GM18867 (cell line): ENCODE data around the gene EML6.

Source experiments
- ATAC-seq: cut with Tn5 transposase; IDR thresholded peaks from one replicate; pipeline ENCODE4 v1.9.1; 2021; ENCODE audit warnings: mild to moderate bottlenecking, moderate library complexity; ENCODE audit not compliant: unreplicated experiment

EML6 gene

DNA sequence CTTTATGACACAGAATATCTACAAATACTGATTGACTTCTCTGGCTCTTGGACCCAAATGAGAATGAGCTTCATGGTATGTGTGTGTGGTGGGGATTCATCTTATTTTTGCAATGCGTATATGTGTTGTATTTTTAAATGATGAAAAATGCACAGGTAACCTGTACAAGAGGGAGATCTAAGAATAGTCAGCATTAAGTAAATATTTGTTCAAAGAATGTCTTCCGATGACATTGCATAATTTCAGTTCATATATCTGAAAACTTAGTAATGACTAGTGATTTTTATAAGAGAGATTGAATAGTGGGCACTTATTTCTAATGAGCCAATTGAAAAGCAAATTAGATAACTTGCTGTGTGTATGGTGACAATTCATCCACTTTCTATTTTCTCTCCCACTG is 66.4 kb downstream of the EML6 start:
- no peak for ATAC-seq

DNA sequence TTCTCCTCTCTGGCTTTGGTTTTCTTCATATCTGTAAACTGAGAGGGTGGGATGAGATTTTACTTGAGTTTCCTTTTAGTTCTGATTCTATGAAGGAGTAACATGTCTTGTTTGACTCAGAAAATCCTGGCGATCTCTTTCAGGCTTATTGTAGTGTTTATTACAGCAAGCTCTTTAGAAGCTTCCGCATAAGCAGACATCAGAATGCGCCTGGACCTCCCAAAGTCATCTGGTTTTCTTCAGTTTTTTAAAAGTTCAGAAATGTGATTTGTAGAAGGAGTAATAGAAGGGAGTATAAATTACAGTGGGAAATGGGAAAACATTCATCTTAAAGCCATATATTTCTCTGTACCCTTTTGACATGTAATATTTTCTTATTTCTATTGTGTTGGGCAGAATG is 68.4 kb downstream of the EML6 start:
- no peak for ATAC-seq

DNA sequence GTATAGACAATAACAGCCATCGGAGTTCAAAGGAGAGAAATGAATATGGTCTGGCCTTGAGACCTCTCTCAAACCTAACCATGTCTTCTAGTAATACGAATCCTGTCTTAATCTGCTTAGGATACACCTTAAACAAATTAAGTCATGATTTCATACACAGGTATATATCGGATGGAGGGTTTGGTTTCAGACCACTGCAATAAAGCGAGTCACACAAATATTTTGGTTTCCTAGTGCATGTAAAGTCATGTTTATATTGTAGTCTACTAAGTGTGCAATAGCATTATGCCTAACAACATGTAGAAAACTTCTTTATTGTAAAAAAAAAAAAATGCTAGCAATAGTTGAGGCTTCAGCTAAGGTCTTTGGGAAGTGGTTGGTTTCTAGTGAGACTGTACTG is 73.8 kb downstream of the EML6 start:
- ATAC-seq, result no peak

DNA sequence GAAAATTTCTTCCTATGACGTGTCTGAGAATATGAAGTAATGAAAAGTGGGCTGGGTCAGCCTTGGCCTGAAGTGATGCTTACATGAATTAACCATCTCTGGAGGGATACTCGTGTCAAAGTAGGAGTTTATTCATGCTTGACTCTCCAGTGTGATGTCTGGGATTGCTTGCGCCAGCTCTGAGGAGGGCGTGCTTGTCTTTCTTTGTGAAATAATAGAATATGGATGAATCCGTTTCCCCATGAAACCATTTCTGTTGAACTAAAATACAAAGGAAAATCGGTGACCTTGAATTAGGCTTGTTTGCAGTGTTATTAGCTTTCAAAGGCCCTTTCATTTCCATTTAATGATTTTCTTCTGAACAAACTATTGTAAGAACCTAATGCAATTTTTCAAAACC is 77.9 kb downstream of the EML6 start:
- ATAC-seq, result no peak

DNA sequence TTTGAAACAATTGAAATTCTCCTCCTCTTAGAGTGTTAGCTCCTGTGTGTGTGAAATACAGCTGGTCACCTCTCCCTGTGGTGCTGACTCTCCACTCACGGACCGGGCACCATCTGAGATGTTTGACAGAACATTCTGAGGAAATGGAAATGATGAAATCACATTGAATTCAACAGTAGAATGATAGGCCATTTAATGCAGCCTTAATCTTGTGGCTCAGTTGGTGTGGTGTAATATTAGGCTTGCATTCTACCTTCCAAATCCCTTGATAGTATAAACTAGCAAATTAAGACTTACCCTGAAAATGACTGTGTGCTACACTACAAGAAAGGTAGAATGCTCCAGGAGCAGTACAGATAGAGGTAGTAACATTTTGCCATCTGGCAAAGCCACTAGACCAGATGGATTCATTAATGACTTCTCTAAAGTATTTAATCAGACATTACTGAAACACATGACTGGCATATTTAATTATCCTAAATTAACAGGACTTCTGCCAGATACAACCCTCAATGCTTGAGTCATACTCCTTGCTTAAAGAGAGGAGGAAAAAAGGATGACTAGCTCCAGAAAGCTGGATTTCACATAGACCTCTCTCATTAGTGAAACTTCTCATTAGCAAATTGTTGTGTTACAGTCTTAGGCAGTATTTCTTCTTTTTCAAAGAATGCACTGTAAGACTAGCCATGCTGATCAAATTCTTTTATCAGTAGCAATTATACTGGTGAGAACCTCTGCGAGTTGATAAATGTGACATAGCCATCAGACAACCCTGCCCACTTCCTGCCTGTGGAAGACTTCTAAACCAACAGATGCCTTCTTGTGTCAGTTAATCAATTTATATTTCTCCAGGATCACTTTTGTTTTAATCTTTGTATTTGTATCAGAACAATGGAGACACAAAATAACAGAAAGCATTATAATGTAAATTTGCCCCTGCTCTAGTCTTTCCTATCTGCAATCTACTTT is 80.6 kb downstream of the EML6 start:
- no peak for ATAC-seq

DNA sequence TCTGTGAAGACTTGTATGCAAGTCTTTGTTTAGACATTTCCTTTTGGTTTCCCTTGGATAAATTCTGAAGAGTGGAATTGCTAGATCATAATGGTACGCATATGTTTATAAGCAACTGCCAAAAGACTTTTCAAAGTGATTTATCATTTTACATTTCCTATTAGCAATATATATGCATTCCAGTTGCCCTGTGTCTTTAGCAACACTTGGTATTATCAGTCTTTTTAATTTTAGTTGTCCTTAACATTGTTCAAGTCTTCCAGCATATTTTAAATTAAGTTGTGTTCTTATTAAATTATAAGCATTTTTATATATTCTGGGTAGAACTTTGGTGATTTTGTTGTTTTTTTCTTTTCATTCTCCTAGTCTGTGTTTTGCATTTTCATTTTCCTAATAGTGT is 81.8 kb downstream of the EML6 start:
- ATAC-seq, result no peak

DNA sequence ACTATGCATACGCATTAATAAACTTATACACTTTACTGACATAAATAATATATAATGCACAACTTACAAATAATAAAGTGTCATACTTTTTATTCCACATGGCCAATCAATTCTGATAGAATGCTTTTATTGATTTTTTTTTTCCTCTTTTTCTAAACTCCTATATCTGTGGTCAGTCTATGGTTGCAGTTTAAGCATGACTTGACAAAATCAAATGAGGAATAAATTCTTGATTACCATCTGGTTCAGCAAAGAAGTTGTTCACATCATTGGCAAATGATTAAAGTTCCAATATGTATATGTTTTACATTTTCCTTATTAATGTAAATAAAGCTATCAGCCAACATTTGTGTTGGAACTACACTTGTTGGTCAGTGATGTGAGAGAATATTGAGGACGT is 83.5 kb downstream of the EML6 start:
- no peak for ATAC-seq

DNA sequence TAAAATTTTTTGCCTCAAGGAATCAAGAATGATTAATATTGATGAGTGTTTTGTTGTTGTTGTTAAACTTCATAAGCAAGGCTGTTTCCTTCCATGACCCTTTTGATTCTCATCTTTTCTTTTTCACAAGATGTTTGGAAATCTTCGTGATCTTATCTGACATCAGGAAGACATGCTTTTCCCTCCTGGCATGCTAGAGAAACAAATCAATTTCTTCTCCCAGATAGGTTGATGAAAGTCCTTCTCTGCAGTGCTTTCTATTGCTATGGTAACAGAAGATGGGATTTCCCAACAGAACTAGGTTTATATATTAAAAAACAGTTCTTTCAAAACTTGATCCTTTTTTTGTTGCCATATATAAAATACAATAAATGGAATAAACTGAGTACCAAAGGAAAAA is 85.2 kb downstream of the EML6 start:
- no peak for ATAC-seq

DNA sequence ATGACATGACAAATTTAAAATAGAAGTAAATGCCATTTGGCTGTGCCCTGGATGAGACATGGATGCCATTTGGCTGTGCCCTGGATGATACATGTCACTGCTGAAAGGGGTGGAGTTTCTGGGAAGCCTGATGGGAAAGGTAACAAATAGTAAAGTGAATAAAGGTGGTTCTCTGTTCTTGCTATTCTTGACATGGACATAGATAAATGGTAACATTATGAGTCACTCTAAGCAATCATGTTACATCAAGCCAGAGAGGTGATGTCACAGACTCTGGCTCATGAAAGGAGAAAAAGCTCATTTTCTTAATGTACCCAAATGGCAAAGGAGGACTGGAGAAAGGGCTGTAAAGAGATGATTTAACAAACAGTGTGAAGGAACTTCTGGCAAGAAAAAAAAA is 86.4 kb downstream of the EML6 start:
- ATAC-seq, result no peak

DNA sequence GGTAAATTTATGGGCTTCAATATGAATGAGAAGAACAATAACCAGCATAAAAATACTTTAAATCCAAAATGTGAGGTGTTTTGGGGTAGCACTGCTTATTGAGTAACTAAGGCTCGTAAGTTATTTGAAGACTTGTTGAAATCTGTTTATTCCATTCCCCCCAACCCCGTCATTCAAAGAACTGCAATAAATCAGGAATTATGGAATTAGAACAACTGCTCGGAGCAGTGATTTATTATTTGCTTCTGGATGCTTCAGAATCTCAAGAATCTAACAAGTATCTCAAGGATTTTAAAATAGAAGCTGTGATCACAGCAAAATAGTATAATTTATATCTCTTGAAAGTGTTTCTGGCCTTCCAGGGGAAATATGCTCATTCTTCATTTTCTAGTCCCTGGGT is 86.8 kb downstream of the EML6 start:
- ATAC-seq, result no peak

DNA sequence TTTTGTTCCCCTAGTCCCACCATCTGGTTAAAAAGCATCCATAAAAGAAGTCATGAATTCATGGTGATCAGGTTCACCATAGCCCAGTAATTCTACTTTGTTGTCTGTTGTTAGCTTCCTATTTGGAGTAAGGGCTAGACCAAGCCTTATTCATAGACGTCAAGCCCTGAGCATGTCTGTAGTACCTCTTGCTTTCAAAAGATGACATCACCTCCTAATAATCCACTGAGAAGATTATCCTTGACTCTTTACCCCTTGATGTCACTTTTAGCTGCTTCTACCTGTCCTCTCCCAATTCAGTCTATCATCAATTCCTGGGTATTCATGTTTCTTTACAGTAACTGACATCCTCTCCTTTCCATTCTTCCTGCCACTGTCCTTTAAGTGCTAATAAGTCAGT is 90.1 kb downstream of the EML6 start:
- no peak for ATAC-seq

DNA sequence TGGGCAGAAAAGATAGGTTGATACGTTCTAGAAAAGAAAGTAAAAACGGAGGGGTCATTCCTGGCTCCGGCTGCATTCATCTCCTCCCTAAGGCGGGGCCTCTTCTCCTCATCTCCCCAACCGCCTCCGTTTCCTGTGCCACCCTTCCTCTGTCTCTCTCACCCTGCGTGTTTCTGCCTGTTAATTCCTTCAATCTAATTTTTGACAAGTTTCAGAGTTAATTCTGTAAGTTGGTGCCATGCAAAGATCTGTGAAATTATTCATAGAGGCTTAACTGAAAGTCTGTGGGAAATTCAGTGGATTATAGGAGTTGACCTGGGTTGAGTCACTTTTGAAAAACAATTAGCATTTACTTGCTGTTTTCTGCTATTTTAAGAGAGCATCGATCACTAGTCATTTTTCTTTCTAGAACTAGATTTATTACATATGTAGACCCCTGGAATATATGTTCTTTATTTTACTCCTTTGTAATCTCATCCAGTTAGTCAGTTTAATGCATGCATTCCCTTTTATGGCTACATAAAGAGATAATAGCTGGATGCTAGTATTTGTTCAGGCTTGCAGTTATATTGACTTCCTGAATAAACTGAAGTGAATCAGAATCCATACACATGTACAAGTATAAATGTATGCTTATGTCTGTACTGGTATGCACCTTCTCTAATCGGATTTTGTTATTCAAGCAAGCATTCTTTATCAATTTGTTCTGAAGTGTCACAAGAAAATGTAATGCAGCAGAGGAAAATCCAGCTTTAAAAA is 91.1 kb downstream of the EML6 start:
- ATAC-seq, result no peak

DNA sequence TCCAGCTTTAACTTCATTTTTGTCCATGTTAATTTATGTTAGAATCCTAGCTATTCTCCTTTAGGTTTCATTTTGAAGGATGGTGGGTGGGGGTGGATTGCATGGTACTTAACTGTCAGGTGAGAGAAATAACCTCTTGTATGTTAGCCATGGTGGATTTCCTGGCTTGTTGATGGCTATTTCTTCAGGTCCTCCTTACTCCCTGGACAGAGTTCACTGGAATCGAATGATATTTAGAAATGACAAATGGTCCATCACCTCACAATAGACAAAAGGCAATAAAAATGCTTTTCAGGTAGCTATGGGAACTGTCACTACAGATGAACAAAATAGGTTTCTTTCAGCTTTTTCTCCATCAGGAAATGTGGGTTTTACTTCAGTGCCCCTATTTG is 91.7 kb downstream of the EML6 start:
- no peak for ATAC-seq

DNA sequence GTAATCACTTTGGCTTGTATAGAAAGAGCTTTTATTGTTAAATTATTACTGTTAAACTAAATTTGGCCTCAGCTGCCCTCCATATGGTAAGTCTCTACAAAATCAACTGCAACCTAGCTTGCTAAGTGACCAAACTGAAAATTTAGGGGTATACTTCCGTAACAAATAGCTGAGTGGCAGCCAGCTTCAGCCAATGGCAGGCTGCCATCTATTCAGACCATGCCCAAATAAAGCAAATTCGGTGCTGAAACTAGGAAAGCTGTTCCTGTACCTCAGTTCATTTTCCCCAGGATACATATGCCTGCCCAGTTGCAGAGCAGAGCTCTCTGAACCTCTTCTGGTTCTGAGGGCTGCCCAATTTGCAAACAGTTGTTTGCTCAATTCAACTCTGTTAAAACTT is 94.8 kb downstream of the EML6 start:
- no peak for ATAC-seq

DNA sequence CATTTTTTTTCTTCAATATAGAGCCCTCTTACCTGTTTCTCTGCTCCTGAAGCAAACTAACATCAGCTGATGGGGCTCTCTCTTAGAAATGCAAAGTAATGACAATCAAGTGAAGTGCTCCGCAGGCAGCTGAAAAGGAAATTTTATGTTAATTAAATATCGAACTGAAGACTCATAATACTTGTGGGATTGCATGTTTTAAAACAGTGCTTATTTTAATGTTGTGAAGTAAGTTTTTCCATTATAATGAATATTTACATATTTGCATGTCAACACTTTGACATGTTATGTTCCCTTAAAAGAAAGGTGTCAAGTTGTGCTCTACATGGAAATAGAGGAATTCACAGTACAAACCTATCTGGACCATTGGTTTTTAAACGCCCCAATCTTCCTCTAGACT is 97.1 kb downstream of the EML6 start:
- no peak for ATAC-seq

DNA sequence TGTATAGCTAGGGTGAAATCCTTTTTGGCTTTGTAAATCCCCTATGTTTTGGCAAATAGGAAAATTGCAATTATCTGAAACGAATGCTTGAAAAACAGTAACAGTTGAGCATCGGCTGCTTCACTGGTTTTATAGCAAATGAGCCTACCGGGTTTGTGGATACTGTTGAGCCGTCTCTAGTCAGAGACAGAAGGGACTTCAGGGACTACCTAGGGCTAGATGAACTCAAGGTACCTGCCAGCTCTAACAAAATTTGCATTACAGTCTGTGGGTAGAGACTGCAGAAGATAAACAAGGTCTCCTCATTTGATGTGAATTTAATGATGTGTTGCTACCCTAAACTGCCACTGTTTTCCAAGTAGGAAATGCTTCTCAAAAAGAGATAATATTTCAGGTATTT is 101.1 kb downstream of the EML6 start:
- ATAC-seq, result no peak

DNA sequence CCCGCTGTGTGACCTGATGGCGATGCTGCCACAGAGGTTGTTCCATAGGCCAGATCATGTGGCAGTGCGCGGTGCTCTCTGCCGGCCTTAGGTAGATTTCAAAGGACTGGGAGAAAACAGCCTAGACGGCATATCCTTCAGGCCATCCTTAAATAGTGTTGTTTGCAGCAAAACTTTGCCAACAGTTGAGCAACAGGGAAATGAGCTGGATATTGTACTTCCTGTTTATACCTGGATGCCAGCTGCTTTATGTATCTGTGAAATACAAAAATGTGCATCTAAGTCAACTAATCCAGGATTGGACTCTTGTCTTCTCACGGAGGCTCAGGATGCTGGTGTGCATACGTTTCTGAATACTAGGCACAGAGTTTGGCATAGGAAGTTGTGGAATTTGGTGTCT is 107.1 kb downstream of the EML6 start:
- ATAC-seq, result no peak

DNA sequence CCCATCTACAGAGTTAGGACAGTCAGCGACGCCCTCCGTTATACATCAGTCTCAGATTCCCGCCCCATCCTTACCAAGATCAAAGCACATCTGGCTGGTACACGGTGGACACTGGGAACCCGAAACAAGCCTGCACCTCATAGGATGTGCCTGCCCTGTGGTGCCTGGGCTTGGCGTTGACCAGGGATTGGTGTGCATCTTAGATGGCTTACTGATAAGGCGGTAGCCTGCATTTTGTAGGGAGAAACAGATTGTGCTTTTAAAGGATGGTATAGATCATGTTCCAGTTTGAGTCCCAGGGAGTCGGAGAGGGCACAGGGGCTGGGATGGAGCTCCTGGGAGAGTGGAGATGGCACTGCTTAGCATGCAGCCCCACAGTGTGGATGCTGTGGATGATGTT is 108.0 kb downstream of the EML6 start:
- no peak for ATAC-seq

DNA sequence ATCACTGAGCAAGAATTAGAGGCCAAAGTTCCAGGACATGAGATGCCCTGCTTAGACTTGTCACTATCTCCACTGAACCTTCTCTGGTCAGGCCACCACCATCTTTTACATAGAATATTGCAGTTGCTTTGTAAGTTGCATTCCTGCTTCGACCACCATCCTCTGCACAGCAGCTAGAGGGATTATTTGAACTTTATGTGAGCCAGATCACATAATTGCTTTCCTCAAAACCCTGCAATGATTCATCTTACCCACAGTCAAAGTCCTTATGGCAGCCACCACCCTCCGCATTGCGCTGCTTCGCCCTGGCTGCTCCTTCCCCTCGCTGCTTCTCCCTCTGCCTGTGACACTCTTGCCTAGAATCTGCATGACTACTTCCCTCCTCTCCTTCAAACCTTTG is 111.3 kb downstream of the EML6 start:
- no peak for ATAC-seq

DNA sequence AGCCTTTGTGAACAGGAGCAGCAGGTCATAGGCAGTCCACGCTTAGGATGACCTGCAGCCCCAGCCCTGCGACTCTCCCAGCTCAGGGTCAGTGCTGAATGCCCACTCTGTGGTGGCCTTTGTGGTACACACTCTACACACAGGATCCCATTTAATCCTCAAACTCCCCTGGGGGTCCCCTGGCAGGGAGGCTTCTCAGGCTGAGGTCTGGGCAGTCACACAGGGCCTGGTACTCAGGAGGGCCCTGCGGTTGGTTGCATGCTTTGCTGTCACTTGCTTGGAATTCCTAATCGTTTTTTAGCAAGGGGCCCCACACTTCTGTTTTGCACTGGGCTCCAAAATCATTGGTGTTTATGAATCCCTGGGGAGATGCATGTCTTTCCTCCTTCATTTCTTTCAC is 113.0 kb downstream of the EML6 start:
- ATAC-seq, result no peak

DNA sequence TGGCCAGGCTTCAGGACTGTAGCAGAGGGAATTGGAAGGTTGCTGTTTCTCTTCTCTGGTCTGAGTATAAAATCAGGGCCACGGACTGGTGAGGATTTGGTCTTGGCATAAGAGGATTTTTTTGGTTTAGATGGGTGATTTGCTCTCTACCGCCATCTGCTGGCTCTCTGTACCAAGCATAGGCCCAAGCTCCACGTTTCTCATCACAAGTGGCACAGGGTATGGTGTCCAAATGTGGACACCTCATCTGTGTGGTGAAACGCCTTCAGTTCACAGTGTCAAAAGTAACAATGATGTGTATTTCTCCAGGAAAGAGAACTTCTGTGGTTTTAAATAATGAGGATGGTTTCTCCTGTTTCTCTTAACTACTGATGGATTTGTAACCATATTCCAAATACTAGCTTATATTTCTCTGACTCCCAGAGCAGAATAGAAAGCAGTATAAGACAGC is 115.1 kb downstream of the EML6 start:
- ATAC-seq, result peak; percentile 85
